Spleen (tissue), 7 donors: ENCODE results near the gene MTMR3.

ENCODE experiments used
- POLR2AphosphoS5 ChIP-seq, 3 donors: sonication (generic); formaldehyde crosslinking; IDR thresholded peaks; one replicate each; pipeline ENCODE4 v1.5.1; 2017; ENCODE audit warnings: antibody characterized with exemption in 3 of 3
- TF ChIP-seq, protein P1 (sequence below), 11 experiments: fragments of 200-600 bp in 7 of 11; fragments of 450-650 bp in 4 of 11; sonication (generic) in 4 of 11; IDR thresholded peaks in 8 of 11; conservative IDR thresholded peaks in 3 of 11; 1 replicate in 7 of 11; 2 replicates in 4 of 11; pipeline versions ENCODE4 v1.4.0 to v1.8.0; 2016 to 2021; ENCODE audit warnings: antibody characterized with exemption in 11 of 11, inconsistent platforms in 4 of 11, mild to moderate bottlenecking in 1 of 11
- donor health status: DM: no; HTN: no; CAD: no; lungs with moderate emphysema.
- donor health status: DM: no; HTN: no; CAD: no.
- donor health status: DM: no; HTN: no; CAD: no.

DNA sequence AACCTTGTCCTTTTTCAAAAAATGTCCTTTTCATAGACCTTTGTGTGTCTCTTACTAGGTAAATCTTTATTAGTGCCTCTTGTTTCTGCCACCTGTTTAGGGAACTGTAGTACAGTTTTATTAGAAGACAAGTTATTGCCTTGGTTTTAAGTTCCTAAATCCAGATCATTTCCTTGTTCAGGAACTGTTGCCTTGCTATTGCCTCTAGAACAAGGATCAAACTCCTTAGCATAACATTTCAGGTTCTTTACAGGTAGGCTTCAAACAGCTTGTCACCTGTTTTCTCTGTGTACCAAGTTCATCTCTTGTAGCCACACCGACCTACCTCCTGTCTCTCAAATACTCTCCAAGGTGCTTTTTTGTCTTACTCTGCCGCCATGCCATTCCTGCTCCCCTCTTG is 75.2 kb downstream of the MTMR3 start:
- TF ChIP-seq, protein P1, sequence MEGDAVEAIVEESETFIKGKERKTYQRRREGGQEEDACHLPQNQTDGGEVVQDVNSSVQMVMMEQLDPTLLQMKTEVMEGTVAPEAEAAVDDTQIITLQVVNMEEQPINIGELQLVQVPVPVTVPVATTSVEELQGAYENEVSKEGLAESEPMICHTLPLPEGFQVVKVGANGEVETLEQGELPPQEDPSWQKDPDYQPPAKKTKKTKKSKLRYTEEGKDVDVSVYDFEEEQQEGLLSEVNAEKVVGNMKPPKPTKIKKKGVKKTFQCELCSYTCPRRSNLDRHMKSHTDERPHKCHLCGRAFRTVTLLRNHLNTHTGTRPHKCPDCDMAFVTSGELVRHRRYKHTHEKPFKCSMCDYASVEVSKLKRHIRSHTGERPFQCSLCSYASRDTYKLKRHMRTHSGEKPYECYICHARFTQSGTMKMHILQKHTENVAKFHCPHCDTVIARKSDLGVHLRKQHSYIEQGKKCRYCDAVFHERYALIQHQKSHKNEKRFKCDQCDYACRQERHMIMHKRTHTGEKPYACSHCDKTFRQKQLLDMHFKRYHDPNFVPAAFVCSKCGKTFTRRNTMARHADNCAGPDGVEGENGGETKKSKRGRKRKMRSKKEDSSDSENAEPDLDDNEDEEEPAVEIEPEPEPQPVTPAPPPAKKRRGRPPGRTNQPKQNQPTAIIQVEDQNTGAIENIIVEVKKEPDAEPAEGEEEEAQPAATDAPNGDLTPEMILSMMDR (IDR thresholded peaks at IDR 0.05 in 8 of 11, conservative IDR thresholded peaks at IDR 0.05 in 3 of 11): no peak
- no peak for TF ChIP-seq POLR2AphosphoS5 (IDR thresholded peaks at IDR 0.05)
